ENCODE data around the gene SEPTIN1. TPM values are rescaled to one million over a fixed set of nuclear protein-coding genes. Genes with fewer than 3 reads are reported as not detected.

SEPTIN1 gene
- total RNA-seq, 1 experiment from 2014 or later, result 1.4 TPM

DNA sequence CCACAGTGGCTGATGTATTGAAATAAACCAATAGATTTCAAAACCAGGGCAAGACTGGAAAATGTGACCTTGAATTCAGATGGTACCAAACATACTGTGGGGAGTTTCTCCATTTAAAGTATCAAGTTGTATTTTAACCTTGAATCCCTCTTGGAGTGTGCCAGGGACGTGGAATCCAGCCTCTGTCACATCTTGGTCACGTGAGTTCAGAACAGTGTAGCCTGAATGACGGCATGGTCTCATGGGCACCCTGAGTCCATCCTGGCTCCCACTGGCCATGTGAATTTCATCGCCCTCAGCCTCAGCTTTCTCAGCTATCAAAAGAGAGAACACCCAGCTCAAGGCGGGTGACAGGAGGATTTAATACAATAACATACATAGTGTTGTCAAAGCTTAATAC lies 31.8 kb upstream of the SEPTIN1 start:
- Histone ChIP-seq H3K9ac (ENCODE audit: extremely low read depth, insufficient read length, low read length) (no peak overlapping the region), H3K79me2 (ENCODE audit: insufficient read depth, low read length) (0 out of 2 replicates have a peak, but pooled peaks cover 1% of the 10 kb centered on the region), H3K23me2 (ENCODE audit: insufficient read length, low read depth, low read length, poor library complexity, severe bottlenecking) (peaks cover 8% of the 10 kb centered on the region), H3K4ac (ENCODE audit: low read depth, low read length) (no peak overlapping the region), H3K14ac (ENCODE audit: insufficient read depth, low read length) (no peak overlapping the region), H3K18ac (ENCODE audit: insufficient read length, low read depth, low read length) (no peak overlapping the region), H2AFZ (ENCODE audit: low read length) (no peak overlapping the region), H3K23ac (ENCODE audit: insufficient read length, low read depth, low read length) (no peak overlapping the region), H2BK15ac (ENCODE audit: low read depth, low read length) (no peak overlapping the region), H3K9me3 (ENCODE audit: control insufficient read depth, low read depth, low read length) (no peaks in the 10 kb centered on the region), H3T11ph (ENCODE audit: low read length) (no peak overlapping the region), H3K27me3 (ENCODE audit: insufficient read depth, low read length) (no peaks in the 10 kb centered on the region), H2BK20ac (ENCODE audit: low read depth, low read length, poor library complexity, severe bottlenecking) (no peak overlapping the region), H3K79me1 (ENCODE audit: insufficient read depth, low read depth, low read length, poor library complexity, severe bottlenecking) (no peaks in the 10 kb centered on the region), H3K4me1 (ENCODE audit: insufficient read depth, low read length) (no peaks in the 10 kb centered on the region), H2BK5ac (ENCODE audit: insufficient read length, low read length) (no peak overlapping the region), H3K27ac (ENCODE audit: insufficient read length, low read depth, low read length) (no peak overlapping the region), H3K4me2 (ENCODE audit: insufficient read depth, insufficient read length, low read length) (no peak overlapping the region), H4K91ac (ENCODE audit: insufficient read length, low read depth, low read length) (no peak overlapping the region), H4K20me1 (ENCODE audit: control insufficient read depth, insufficient read depth, insufficient read length) (no peaks in the 10 kb centered on the region), H4K8ac (replicated peaks; ENCODE audit: insufficient read length, low read depth, low read length) (no peak overlapping the region), H2AK5ac (ENCODE audit: insufficient read length, low read length) (no peak overlapping the region), H2BK120ac (ENCODE audit: low read depth, low read length, poor library complexity, severe bottlenecking) (no peak overlapping the region), H3K56ac (ENCODE audit: insufficient read length, low read depth, low read length) (no peak overlapping the region), H4K5ac (ENCODE audit: insufficient read length, low read depth, low read length) (no peak overlapping the region), H2BK12ac (ENCODE audit: insufficient read length, low read depth, low read length) (no peak overlapping the region)
- TF ChIP-seq, protein P1, sequence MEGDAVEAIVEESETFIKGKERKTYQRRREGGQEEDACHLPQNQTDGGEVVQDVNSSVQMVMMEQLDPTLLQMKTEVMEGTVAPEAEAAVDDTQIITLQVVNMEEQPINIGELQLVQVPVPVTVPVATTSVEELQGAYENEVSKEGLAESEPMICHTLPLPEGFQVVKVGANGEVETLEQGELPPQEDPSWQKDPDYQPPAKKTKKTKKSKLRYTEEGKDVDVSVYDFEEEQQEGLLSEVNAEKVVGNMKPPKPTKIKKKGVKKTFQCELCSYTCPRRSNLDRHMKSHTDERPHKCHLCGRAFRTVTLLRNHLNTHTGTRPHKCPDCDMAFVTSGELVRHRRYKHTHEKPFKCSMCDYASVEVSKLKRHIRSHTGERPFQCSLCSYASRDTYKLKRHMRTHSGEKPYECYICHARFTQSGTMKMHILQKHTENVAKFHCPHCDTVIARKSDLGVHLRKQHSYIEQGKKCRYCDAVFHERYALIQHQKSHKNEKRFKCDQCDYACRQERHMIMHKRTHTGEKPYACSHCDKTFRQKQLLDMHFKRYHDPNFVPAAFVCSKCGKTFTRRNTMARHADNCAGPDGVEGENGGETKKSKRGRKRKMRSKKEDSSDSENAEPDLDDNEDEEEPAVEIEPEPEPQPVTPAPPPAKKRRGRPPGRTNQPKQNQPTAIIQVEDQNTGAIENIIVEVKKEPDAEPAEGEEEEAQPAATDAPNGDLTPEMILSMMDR (conservative IDR thresholded peaks at IDR 0.05), result no peak
- H3K4me3 Mint-ChIP-seq, result no peak overlapping the region
- H3K36me3 Mint-ChIP-seq (ENCODE audit: insufficient read depth in 1 of 3, low read depth in 3 of 3), result peaks cover 23 to 38% (median 38%) of the 10 kb centered on the region in 3 experiments; a peak in 6 of 7 replicates
- H3K9me3 Mint-ChIP-seq, result no peaks in the 10 kb centered on the region
- H3K4me1 Mint-ChIP-seq, result peaks cover 9 to 17% of the 10 kb centered on the region in 2 experiments
- WGBS (ENCODE audit: extremely low coverage, insufficient read length, low lambda C conversion rate), result no CpG with 5 or more reads among the region's 5 CpGs
- no peak for DNase-seq
- H3K27me3 Mint-ChIP-seq (ENCODE audit: low read depth), result no peaks in the 10 kb centered on the region; the same call in 1 of the 2 replicates
- H3K27ac Mint-ChIP-seq, result 0 out of 7 replicates have a peak overlapping the region, but pooled peaks of 1 of the 3 experiments have one; percentile 10
